HCT116 (cell line): ENCODE data around the gene CLCF1. TPM values are rescaled to one million over a fixed set of nuclear protein-coding genes. Genes with fewer than 3 reads are reported as not detected.

ENCODE experiments used
- ATAC-seq: fragments of 200-7000 bp; cut with Tn5 transposase; 2 replicates; pipeline ENCODE4 v1.9.1; 2020; ENCODE audit warnings: mild to moderate bottlenecking, moderate library complexity
- BruUV-seq: library from RNA; stranded (reverse); fragments of 400-500 nt; replicated peaks from 2 replicates; lab custom pipeline; 2021; lab: Mats Ljungman, UMichigan
- CTCF ChIA-PET: fragments of 300-600 bp; sonication (Branson Sonifier 250); formaldehyde crosslinking; loops from one replicate; lab custom pipeline; 2021; ENCODE audit warnings: antibody characterized with exemption; lab: Charles Lee
- POLR2A ChIA-PET: fragments of 300-600, 350-600 bp; sonication (Branson Sonifier 250); formaldehyde crosslinking; loops from one replicate; lab custom pipeline; 2021; ENCODE audit warnings: antibody characterized with exemption; lab: Charles Lee
- RAD21 ChIA-PET, 2 experiments: fragments of 300-600 bp; sonication (Branson Sonifier 250); formaldehyde crosslinking; loops; one replicate each; lab custom pipeline; 2023; ENCODE audit warnings: low total read pairs in 2 of 2; ENCODE audit not compliant: uncharacterized antibody in 2 of 2, unreplicated experiment in 2 of 2, low non-redundant PET in 1 of 2; lab: Charles Lee
- DNase-seq: peaks from one replicate; pipeline ENCODE4 v3.0.0-alpha.2; 2010; ENCODE audit warnings: low read depth, low spot score
- H2AFZ ChIP-seq: fragments of 200-600 bp; shearing (Covaris generic), sonication (generic); 2 replicates; pipeline ENCODE4 v1.6.1; 2017; ENCODE audit warnings: low read depth, mixed run types, mixed read lengths, antibody characterized with exemption, low read length; ENCODE audit not compliant: poor library complexity, severe bottlenecking
- H3K27ac ChIP-seq: 2 replicates; pipeline ENCODE4 v1.5.1; 2012; ENCODE audit warnings: low read depth, low read length
- H3K27me3 ChIP-seq: fragments of 200-600 bp; sonication (generic); 2 replicates; pipeline ENCODE4 v1.6.1; 2016; ENCODE audit warnings: mixed run types, low read length, mixed read lengths; ENCODE audit not compliant: insufficient read depth
- H3K36me3 ChIP-seq, 2 experiments: fragments of 200-500 bp in 1 of 2; fragments of 200-600 bp in 1 of 2; sonication (Bioruptor generic) in 1 of 2; sonication (generic) in 1 of 2; 2 replicates each; pipeline versions ENCODE4 v1.5.1 to v1.6.1; 2014 to 2016; ENCODE audit warnings: low read length in 2 of 2, inconsistent platforms in 1 of 2, mixed read lengths in 1 of 2, mixed run types in 1 of 2; ENCODE audit not compliant: insufficient read depth in 2 of 2, control insufficient read depth in 1 of 2
- H3K4me1 ChIP-seq, 2 experiments: fragments of 200-600 bp in 1 of 2; sonication (generic) in 1 of 2; 2 replicates each; pipeline versions ENCODE4 v1.5.1 to v1.6.1; 2012 to 2017; ENCODE audit warnings: low read length in 2 of 2, inconsistent platforms in 1 of 2, mild to moderate bottlenecking in 1 of 2, mixed read lengths in 1 of 2, mixed run types in 1 of 2, moderate library complexity in 1 of 2; ENCODE audit not compliant: insufficient read depth in 2 of 2, control insufficient read depth in 1 of 2
- H3K4me2 ChIP-seq: fragments of 200-600 bp; sonication (generic); 2 replicates; pipeline ENCODE4 v1.6.1; 2017; ENCODE audit warnings: mixed run types, low read length, mixed read lengths
- H3K4me3 ChIP-seq, 2 experiments: fragments of 200-600 bp in 1 of 2; sonication (generic) in 1 of 2; replicated peaks in 1 of 2; 2 replicates each; pipeline ENCODE4 v1.5.1; 2011 to 2016; ENCODE audit warnings: low read length in 2 of 2, control low read depth in 1 of 2, low read depth in 1 of 2, mild to moderate bottlenecking in 1 of 2, mixed read lengths in 1 of 2, mixed run types in 1 of 2
- H3K79me2 ChIP-seq: fragments of 200-600 bp; sonication (generic); 2 replicates; pipeline ENCODE4 v1.6.1; 2017; ENCODE audit warnings: mild to moderate bottlenecking, mixed run types, low read length, moderate library complexity, mixed read lengths; ENCODE audit not compliant: insufficient read depth
- H3K9ac ChIP-seq: fragments of 200-600 bp; sonication (generic); 2 replicates; pipeline ENCODE4 v1.6.1; 2016; ENCODE audit warnings: low read length, mixed read lengths
- H3K9me2 ChIP-seq: fragments of 200-600 bp; sonication (generic), shearing (Covaris generic); 2 replicates; pipeline ENCODE4 v1.6.1; 2017; ENCODE audit warnings: mixed run types, mild to moderate bottlenecking, moderate library complexity; ENCODE audit not compliant: insufficient read depth
- H3K9me3 ChIP-seq, 2 experiments: fragments of 200-500 bp in 1 of 2; fragments of 200-600 bp in 1 of 2; sonication (Bioruptor generic) in 1 of 2; sonication (generic) in 1 of 2; 2 replicates each; pipeline ENCODE4 v1.6.1; 2014 to 2017; ENCODE audit warnings: low read length in 2 of 2, mixed read lengths in 2 of 2, inconsistent platforms in 1 of 2, low read depth in 1 of 2, mild to moderate bottlenecking in 1 of 2, mixed run types in 1 of 2, moderate library complexity in 1 of 2; ENCODE audit not compliant: control insufficient read depth in 1 of 2, insufficient read depth in 1 of 2
- H4K20me1 ChIP-seq: fragments of 200-600 bp; sonication (generic), shearing (Covaris generic); 2 replicates; pipeline ENCODE4 v1.6.1; 2017; ENCODE audit warnings: mixed run types, mild to moderate bottlenecking, moderate library complexity; ENCODE audit not compliant: insufficient read depth
- EGR1 ChIP-seq: IDR thresholded peaks from 2 replicates; pipeline ENCODE4 v1.6.1; 2012; ENCODE audit warnings: low read depth
- EZH2 ChIP-seq: fragments of 200-600 bp; sonication (generic); IDR thresholded peaks from 2 replicates; pipeline ENCODE4 v1.6.1; 2017; ENCODE audit warnings: antibody characterized with exemption, mixed run types
- EZH2phosphoT487 ChIP-seq: fragments of 200-600 bp; IDR thresholded peaks from 2 replicates; pipeline ENCODE4 v1.6.1; 2018; ENCODE audit warnings: antibody characterized with exemption, borderline replicate concordance
- ZFX ChIP-seq: fragments of 450-650 bp; IDR thresholded peaks from 2 replicates; pipeline ENCODE4 v1.6.1; 2017
- ZNF274 ChIP-seq: fragments of 200-500 bp; sonication (Bioruptor generic); IDR thresholded peaks from 2 replicates; pipeline ENCODE4 v1.6.1; 2014; ENCODE audit warnings: mild to moderate bottlenecking, low read depth, low read length, inconsistent platforms
- intact Hi-C: fragments of 100-400 bp; cut with micrococcal nuclease; formaldehyde crosslinking; loops from 2 replicates; pipeline ENCODE4 v1.10.0; 2022
- total RNA-seq: library from RNA; stranded (reverse); gene quantifications from one replicate; pipeline ENCODE4 v1.2.1, GENCODE V29; 2021; ENCODE audit not compliant: unreplicated experiment
- TF ChIP-seq, protein P1 (sequence below): IDR thresholded peaks from 2 replicates; pipeline ENCODE4 v1.6.1; 2012; ENCODE audit warnings: low read depth
- TF ChIP-seq, protein P2 (sequence below): IDR thresholded peaks from 2 replicates; pipeline ENCODE4 v1.6.1; 2012

The CLCF1 gene
- total RNA-seq, 1 experiment from 2014 or later, result 12.2 TPM

DNA sequence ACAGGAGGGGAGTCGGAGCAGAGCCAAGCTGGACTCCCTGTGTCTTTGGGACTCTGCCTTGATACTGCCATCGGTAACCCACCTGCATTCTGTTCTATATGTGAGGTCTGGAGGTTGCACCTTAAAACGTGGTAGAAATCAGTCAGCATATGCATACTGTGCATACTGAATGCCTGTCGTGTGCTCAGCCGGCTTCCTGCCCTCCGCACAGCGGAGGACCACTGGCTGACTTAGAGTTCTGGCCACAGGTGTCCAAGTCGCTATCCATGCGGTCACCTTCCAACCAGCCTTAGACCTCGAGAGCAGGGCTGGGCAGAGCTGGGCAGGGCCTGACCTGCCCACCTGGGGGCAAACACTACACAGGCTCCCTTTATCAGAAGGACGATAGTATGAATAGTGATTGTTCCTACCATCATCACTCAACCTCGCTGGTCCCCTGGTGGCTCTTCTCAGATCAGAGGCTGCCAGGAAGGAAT lies 34.3 kb upstream of the CLCF1 start:
- Histone ChIP-seq H3K36me3 (no peaks in the 10 kb centered on the region), H3K4me2 (no peak overlapping the region)
- CTCF ChIA-PET, result no interaction called here

More for the DNA sequence above, 34.3 kb upstream of the CLCF1 start:
- no TSS peak for BruUV-seq
- Histone ChIP-seq H3K79me2 (no peaks in the 10 kb centered on the region), H3K9me2 (no peaks in the 10 kb centered on the region), H3K4me3 (no peak overlapping the region), H3K4me1 (peaks cover 0 to 4% of the 10 kb centered on the region in 2 experiments; a peak in 2 of 4 replicates), H3K27ac (no peak overlapping the region; the same call in 1 of the 2 replicates), H3K9ac (no peak overlapping the region), H3K27me3 (no peaks in the 10 kb centered on the region), H4K20me1 (no peaks in the 10 kb centered on the region), H2AFZ (no peak overlapping the region), H3K9me3 (no peaks in the 10 kb centered on the region)
- ChIA-PET RAD21 (no interaction called here), POLR2A (no interaction called here)
- TF ChIP-seq, protein P1, sequence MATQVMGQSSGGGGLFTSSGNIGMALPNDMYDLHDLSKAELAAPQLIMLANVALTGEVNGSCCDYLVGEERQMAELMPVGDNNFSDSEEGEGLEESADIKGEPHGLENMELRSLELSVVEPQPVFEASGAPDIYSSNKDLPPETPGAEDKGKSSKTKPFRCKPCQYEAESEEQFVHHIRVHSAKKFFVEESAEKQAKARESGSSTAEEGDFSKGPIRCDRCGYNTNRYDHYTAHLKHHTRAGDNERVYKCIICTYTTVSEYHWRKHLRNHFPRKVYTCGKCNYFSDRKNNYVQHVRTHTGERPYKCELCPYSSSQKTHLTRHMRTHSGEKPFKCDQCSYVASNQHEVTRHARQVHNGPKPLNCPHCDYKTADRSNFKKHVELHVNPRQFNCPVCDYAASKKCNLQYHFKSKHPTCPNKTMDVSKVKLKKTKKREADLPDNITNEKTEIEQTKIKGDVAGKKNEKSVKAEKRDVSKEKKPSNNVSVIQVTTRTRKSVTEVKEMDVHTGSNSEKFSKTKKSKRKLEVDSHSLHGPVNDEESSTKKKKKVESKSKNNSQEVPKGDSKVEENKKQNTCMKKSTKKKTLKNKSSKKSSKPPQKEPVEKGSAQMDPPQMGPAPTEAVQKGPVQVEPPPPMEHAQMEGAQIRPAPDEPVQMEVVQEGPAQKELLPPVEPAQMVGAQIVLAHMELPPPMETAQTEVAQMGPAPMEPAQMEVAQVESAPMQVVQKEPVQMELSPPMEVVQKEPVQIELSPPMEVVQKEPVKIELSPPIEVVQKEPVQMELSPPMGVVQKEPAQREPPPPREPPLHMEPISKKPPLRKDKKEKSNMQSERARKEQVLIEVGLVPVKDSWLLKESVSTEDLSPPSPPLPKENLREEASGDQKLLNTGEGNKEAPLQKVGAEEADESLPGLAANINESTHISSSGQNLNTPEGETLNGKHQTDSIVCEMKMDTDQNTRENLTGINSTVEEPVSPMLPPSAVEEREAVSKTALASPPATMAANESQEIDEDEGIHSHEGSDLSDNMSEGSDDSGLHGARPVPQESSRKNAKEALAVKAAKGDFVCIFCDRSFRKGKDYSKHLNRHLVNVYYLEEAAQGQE, result no peak
- no peak for TF ChIP-seq EZH2
- no peak for TF ChIP-seq ZNF274
- TF ChIP-seq ZFX, result no peak
- TF ChIP-seq EZH2phosphoT487, result no peak
- TF ChIP-seq, protein P2, sequence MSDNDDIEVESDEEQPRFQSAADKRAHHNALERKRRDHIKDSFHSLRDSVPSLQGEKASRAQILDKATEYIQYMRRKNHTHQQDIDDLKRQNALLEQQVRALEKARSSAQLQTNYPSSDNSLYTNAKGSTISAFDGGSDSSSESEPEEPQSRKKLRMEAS, result no peak
- TF ChIP-seq EGR1, result no peak
- no peak for DNase-seq
- ATAC-seq, result no peak
- intact Hi-C loops, result no loop called here
